GM23248 (cell line): Measurements from ENCODE around the gene SH3BP5L.

Experiments
- EZH2 ChIP-seq: fragments of 200-600 bp; sonication (generic); IDR thresholded peaks from 2 replicates; pipeline ENCODE4 v1.6.1; 2018; ENCODE audit warnings: antibody characterized with exemption, mild to moderate bottlenecking; ENCODE audit not compliant: insufficient read depth, poor library complexity, severe bottlenecking
- EZH2phosphoT487 ChIP-seq: fragments of 200-600 bp; sonication (generic); IDR thresholded peaks from 2 replicates; pipeline ENCODE4 v1.6.1; 2018; ENCODE audit warnings: antibody characterized with exemption, moderate library complexity, mild to moderate bottlenecking, low read depth; ENCODE audit not compliant: insufficient read depth

DNA sequence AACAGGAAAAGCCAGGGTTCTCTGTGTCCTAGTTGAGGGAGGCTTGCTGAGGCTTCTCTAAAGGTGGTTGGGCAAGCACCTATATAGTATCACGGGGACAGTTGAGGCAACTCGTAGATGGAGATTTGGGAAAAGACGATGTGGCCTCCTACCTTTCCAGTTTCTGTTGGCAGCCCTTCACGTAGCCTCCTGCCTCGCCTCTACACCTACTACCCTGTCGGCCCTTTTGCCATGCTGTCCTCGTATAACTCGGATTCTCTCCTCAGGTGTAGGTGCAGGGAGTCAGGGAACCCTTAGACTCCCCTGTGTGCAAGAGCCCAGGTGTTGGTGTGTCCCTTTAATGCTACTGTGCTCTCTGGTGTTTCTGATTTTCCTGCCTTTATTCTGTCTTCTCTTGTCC lies 22.9 kb upstream of the SH3BP5L start:
- no peak for TF ChIP-seq EZH2
- no peak for TF ChIP-seq EZH2phosphoT487
